Epithelial cell of proximal tubule (primary cell): ENCODE data around the gene TMEM186. TPM values are rescaled to one million over a fixed set of nuclear protein-coding genes. Genes with fewer than 3 reads are reported as not detected.
"Not testable (repeated sequence)": the region's sequence is repeated elsewhere in the genome, so short reads cannot be mapped to it uniquely, and the experiment has no call there.

Experiments used
- DNase-seq: peaks from one replicate; pipeline ENCODE4 v3.0.0-alpha.2; 2011; ENCODE audit warnings: low read depth
- H3K4me3 ChIP-seq: 2 replicates; pipeline ENCODE4 v1.5.1; 2011; ENCODE audit warnings: low read depth, mild to moderate bottlenecking, low read length
- CTCF ChIP-seq: conservative IDR thresholded peaks from 2 replicates; pipeline ENCODE4 v1.5.1; 2012; ENCODE audit warnings: low read depth, mild to moderate bottlenecking, low read length
- total RNA-seq: library from RNA; depleted of rRNA; stranded (reverse); fragments of >200 nt; gene quantifications from 2 replicates; pipeline ENCODE4 v1.2.3, GENCODE V29; 2015

The TMEM186 gene
- total RNA-seq, 1 donor from 2014 or later = 12.6 TPM

- no peak for DNase-seq
- TF ChIP-seq CTCF = no peak
- H3K4me3 ChIP-seq = no peak overlapping the region
These were observed 9.8 kb upstream of the TMEM186 start for GRCh38 chr16:8807189-8807588.

- TF ChIP-seq CTCF = no peak
- no peak overlapping the region for H3K4me3 ChIP-seq
- DNase-seq = no peak
These were observed 9.0 kb upstream of the TMEM186 start for GRCh38 chr16:8806272-8806983.

- no peak for DNase-seq
- H3K4me3 ChIP-seq = no peak overlapping the region
- no peak for TF ChIP-seq CTCF
These were observed 6.9 kb upstream of the TMEM186 start for GRCh38 chr16:8804313-8804712.

- DNase-seq, H3K4me3 ChIP-seq: not testable (repeated sequence)
These were observed 6.3 kb upstream of the TMEM186 start for GRCh38 chr16:8803733-8804132.

GRCh38 chr16:8801701-8802100 lies 4.3 kb upstream of the TMEM186 start:
- DNase-seq = no peak
- no peak for TF ChIP-seq CTCF
- H3K4me3 ChIP-seq = no peak overlapping the region

- no peak for DNase-seq
- TF ChIP-seq CTCF = no peak
- H3K4me3 ChIP-seq = peak overlapping the region; percentile 92
These were observed 1.2 kb upstream of the TMEM186 start for GRCh38 chr16:8798535-8799157.

GRCh38 chr16:8798174-8798527 lies 712 bp upstream of the TMEM186 start:
- DNase-seq = no peak
- TF ChIP-seq CTCF = no peak
- H3K4me3 ChIP-seq = peak overlapping the region; percentile 92
